ENCODE data around the gene ERBB4.

DNA sequence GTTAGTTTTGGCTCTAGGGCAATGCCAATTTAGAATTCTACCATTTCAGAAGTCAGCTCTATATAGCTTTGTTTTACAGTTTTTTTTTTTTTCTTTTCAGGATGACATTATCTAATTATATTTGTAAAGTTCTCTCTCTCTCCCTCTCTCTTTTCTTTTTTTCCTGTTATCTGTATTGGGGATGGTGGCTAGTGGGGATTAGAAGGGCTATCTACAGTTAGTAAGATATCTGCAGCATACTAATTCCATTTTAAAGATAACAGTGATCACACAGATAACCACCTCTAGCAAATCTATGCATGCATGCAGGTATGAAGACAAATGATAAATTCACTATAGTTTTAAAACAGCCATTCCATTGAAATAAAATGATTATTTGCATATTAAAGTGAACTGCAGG, 438.9 kb downstream of the ERBB4 start:
- no peak for TF ChIP-seq POLR2A (IDR thresholded peaks at IDR 0.05)
- TF ChIP-seq, protein P1, sequence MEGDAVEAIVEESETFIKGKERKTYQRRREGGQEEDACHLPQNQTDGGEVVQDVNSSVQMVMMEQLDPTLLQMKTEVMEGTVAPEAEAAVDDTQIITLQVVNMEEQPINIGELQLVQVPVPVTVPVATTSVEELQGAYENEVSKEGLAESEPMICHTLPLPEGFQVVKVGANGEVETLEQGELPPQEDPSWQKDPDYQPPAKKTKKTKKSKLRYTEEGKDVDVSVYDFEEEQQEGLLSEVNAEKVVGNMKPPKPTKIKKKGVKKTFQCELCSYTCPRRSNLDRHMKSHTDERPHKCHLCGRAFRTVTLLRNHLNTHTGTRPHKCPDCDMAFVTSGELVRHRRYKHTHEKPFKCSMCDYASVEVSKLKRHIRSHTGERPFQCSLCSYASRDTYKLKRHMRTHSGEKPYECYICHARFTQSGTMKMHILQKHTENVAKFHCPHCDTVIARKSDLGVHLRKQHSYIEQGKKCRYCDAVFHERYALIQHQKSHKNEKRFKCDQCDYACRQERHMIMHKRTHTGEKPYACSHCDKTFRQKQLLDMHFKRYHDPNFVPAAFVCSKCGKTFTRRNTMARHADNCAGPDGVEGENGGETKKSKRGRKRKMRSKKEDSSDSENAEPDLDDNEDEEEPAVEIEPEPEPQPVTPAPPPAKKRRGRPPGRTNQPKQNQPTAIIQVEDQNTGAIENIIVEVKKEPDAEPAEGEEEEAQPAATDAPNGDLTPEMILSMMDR (IDR thresholded peaks at IDR 0.05), result no peak

All from lower leg skin (tissue), 3 donors.